Duodenal mucosa (tissue), 2 donors: ENCODE data around the gene PDLIM7.

Experiments
- H3K27ac ChIP-seq: one replicate; pipeline ENCODE4 v1.7.0; 2013; ENCODE audit warnings: low read depth, low read length
- H3K27me3 ChIP-seq, 2 donors: one replicate each; pipeline ENCODE4 v1.7.0; 2013; ENCODE audit warnings: low read length in 2 of 2, control low read depth in 1 of 2; ENCODE audit not compliant: insufficient read depth in 2 of 2, control insufficient read depth in 1 of 2
- H3K36me3 ChIP-seq, 2 donors: one replicate each; pipeline ENCODE4 v1.7.0; 2013; ENCODE audit warnings: low read length in 2 of 2, control low read depth in 1 of 2; ENCODE audit not compliant: insufficient read depth in 2 of 2, control insufficient read depth in 1 of 2
- H3K4me1 ChIP-seq, 2 donors: one replicate each; pipeline ENCODE4 v1.7.0; 2013; ENCODE audit warnings: low read length in 2 of 2, control low read depth in 1 of 2; ENCODE audit not compliant: insufficient read depth in 2 of 2, control insufficient read depth in 1 of 2
- H3K4me3 ChIP-seq, 2 donors: one replicate each; pipeline ENCODE4 v1.7.0; 2013; ENCODE audit warnings: low read length in 2 of 2, low read depth in 1 of 2
- H3K9ac ChIP-seq, 2 donors: one replicate each; pipeline ENCODE4 v1.7.0; 2013; ENCODE audit warnings: low read length in 2 of 2, low read depth in 1 of 2
- H3K9me3 ChIP-seq, 2 donors: one replicate each; pipeline ENCODE4 v1.7.0; 2013; ENCODE audit warnings: low read length in 2 of 2, control low read depth in 1 of 2; ENCODE audit not compliant: control insufficient read depth in 1 of 2

The PDLIM7 gene

DNA sequence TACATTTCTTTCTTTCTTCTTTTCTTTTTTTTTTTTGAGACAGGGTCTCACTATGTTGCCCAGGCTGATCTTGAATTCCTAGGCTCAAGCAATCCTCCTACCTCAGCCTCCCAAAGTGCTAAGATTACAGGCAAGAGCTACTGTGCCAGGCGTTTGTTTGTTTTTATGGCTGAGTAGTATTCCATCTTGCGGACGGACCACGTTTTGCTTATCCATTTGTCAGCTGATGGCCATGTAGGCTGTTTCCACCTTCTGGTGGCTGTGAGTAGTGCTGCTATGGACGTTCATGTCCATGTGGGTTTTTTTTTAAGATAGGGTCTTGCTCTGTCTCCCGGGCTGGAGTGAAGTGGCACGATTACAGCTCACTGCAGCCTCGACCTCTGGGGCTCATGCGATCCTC is 9.8 kb upstream of the PDLIM7 start:
- Histone ChIP-seq H3K4me3 (no peak overlapping the region), H3K27me3 (no peaks in the 10 kb centered on the region), H3K4me1 (peaks cover 0 to 22% of the 10 kb centered on the region in 2 donors), H3K9ac (no peak overlapping the region), H3K36me3 (peaks cover 15 to 21% of the 10 kb centered on the region in 2 donors), H3K9me3 (no peaks in the 10 kb centered on the region), H3K27ac (no peak overlapping the region)

DNA sequence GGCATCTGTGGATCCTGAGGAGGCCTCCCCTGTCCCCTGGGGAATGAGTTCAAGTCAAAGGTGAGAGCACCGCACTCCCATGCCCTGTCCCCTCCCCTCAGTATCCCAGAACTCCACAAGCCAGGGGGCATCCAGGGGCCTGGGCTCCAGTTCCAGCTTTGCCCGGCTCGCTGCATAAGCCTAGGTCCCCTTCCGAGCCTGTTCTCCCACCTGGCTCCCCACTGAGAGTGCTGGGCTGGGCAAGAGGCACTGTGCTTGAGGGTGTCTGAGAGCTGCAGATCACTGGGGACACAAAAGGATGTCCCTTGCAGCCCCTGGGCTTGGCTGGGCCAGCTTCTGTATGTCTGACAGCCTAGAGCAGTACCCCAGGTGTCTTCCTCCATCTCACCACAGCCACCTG is 7.7 kb upstream of the PDLIM7 start:
- Histone ChIP-seq H3K27ac (no peak overlapping the region), H3K9me3 (no peaks in the 10 kb centered on the region), H3K4me1 (peaks cover 0 to 21% of the 10 kb centered on the region in 2 donors), H3K27me3 (no peaks in the 10 kb centered on the region), H3K36me3 (peaks cover 0 to 3% of the 10 kb centered on the region in 2 donors), H3K9ac (no peak overlapping the region), H3K4me3 (no peak overlapping the region)

DNA sequence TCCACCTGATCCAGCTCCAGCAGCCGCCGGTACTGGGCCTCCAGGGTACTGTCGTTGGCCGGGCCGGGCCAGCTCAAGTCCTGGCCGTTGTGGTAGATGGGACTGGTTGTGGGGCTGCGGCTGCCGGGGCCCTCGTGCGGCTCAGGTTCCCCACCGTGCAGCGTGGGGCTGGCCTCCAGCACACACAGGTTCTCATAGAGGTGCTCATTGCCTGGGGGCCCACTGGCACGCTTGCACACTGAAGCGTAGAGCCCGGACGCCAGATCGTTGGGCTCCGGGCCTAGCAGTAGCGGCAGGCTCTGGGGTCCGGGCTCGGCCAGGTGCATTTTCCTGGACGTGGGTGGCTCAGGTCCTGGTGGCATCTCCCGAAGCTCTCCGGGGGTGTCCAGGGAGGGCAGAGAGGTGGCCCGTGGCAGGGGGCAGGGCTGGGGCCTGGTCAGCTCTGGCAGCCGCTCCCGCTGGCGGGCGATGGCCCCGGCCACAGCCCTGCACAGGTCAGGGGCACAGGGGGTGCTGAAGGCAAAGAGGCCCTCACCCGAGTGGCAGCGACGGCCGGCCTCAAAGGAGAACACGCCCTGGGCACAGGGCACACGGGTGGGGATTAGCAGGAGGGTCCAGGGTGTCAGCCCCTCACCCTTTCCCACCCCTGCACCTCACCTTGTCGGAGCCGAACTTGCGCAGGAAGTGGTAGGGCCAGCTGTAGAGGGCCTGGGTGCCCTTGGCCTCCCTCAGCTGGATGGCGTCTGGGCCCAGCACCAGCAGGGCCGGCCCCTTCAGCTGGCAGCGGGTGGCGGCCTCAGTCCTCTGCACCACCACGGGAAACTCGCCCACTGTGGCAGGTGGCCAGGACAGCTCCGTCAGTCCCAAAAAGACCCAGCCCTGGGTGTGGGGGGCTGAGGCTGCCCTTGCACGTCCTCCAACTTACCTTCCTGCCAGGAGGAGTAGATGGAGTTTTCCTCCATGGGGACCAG is 7.0 kb upstream of the PDLIM7 start:
- Histone ChIP-seq H3K4me1 (peaks cover 0 to 14% of the 10 kb centered on the region in 2 donors), H3K9ac (no peak overlapping the region), H3K9me3 (no peaks in the 10 kb centered on the region), H3K36me3 (peaks cover 0 to 3% of the 10 kb centered on the region in 2 donors), H3K27me3 (no peaks in the 10 kb centered on the region), H3K27ac (no peak overlapping the region), H3K4me3 (no peak overlapping the region)

DNA sequence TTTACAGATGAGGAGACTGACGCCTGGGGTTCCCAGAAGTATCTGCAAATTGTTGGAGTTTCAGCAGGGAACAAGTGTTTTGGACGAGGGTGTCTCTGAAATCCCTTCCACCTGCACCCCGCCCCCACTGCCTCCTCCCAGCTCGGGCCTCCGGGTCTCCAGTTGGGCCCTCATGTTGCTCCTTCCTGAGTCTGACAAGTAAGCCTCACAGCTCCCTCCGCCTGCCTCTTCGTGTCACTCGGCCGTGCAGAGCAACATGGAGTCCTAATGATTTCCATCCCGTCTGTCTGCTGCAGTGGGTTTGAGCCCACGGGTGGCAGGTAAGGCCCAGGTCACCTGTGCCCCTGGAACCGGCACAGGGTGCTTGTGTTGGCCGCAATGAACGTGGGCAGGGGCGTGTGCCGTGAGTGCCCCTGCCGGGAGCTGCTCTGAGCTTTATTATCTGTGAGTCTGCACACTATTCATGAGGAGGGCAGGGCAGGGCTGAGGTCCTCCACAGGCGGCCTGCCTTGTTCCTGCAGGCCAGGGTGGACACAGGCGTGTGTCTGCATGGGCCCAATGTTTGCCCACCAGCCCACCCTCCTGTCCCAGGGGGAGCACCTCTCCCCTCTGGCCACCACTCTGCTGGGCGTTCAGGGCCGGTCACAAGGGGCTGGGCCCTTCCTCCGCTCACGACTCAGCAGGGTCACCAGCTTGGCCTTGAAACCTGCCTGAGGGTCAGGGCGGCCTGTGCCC is 6.1 kb upstream of the PDLIM7 start:
- peaks cover 0 to 3% of the 10 kb centered on the region in 2 donors for H3K36me3 ChIP-seq
- no peaks in the 10 kb centered on the region for H3K9me3 ChIP-seq
- no peak overlapping the region for H3K27ac ChIP-seq
- peaks cover 0 to 15% of the 10 kb centered on the region in 2 donors for H3K4me1 ChIP-seq
- peaks cover 3 to 4% of the 10 kb centered on the region in 2 donors for H3K27me3 ChIP-seq
- H3K9ac ChIP-seq, result no peak overlapping the region
- H3K4me3 ChIP-seq, result no peak overlapping the region

DNA sequence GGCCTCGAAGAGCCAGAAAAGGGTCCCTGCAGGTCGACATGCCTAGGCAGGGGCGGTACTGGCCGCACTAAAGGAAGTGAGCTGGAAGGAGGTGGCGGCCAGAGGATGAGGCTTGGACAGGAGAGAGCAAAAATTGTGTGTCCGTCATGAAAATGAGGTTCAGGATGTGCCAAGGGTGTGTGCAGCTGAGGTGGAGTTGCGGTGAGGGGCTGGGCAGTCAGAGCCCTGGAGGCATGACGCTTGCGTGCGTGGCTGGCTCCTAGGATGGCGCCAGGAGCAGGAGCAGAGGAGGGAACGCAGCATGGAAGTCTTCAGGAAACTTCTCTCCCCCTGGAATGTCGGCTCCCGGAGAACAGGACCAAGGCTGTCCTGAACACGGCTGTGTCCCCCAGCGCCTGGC is 5.5 kb upstream of the PDLIM7 start:
- Histone ChIP-seq H3K9me3 (no peaks in the 10 kb centered on the region), H3K4me1 (peaks cover 3 to 21% of the 10 kb centered on the region in 2 donors), H3K36me3 (peaks cover 0 to 3% of the 10 kb centered on the region in 2 donors), H3K9ac (no peak overlapping the region), H3K27me3 (peaks cover 8 to 10% of the 10 kb centered on the region in 2 donors), H3K27ac (no peak overlapping the region), H3K4me3 (no peak overlapping the region)

DNA sequence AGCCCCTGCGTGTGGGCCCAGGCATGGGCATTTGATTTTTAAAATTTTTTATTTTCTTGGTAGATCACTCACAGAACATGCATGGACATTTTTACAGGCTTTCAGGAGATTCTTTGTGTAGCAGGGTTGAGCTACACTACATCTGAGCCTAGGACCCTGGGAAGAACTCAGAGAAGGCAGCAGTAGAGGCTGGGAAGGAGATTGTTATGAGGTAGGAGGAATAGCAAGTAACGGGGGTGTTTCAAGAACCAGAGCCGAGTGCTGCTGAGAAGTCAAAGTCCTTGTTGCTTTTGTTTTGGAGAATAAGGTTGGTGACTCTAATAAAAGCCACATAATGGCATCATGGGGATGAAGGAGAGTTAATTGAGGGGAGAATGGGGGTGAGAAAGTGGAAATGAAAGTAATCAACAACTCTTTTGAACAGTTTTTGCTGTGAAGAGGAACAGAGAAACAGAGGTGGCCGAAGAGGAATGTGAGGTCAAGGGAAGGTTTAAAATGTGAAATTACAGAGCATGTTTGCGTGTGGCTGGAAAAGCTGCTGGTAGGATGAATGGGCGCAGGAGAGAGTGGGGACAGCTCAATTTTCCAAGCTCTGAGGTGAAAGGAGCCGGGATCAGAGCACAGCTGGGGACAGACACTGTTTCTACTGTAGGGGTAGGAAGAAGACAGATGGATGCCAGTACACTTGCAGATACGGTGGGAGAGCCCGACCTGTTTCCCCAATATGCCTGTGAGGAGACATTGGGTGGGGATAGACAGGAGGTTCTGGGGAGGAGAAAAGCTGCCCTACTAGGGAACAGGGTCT is 4.7 kb upstream of the PDLIM7 start:
- Histone ChIP-seq H3K27ac (no peak overlapping the region), H3K4me1 (peaks cover 5 to 23% of the 10 kb centered on the region in 2 donors), H3K27me3 (peaks cover 8 to 10% of the 10 kb centered on the region in 2 donors), H3K9me3 (no peaks in the 10 kb centered on the region), H3K9ac (no peak overlapping the region), H3K4me3 (no peak overlapping the region), H3K36me3 (peaks cover 0 to 3% of the 10 kb centered on the region in 2 donors)

DNA sequence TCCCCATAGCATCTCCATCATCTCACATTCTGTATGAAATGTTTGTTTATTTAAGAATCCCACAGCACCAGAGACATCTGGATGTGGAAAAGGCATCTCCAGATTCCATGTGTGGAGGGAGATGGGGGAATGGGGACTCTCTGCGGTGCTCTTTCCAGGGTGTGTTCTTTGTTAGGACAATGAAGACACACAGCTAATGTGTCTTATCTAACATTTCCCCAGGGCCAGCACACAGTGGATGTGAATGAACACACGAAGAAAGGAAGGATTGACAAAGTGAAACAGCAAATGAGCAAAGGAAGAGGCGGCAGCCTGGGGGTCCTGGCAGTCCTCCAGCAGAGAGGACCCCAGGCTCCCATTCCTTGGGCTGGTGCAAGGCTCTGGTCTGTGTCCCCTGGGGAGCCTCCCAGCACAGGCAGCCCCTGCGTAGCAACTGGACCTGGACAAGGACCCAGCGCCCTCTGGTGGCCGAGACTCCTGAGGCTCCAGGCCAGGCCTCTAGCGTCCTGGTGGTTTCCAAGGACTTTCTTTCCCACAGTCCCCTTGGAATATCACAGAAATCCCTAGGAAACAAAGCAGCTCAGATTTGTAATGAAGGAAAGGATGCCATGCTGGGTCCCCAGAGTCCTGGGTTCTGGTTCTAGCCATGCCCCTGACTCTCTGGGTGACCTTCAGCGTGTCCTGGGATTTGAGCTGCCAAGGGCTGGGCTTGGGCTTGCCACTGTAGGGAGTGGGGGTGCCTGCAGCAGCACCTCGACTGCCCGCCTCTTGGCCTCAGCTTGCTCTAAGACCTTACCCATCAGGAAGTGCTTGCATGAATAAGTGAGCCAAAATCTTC is 3.5 kb upstream of the PDLIM7 start:
- H3K9ac ChIP-seq, result no peak overlapping the region
- no peaks in the 10 kb centered on the region for H3K9me3 ChIP-seq
- no peak overlapping the region for H3K27ac ChIP-seq
- peaks cover 8 to 10% of the 10 kb centered on the region in 2 donors for H3K27me3 ChIP-seq
- no peak overlapping the region for H3K4me3 ChIP-seq
- H3K36me3 ChIP-seq, result peaks cover 0 to 3% of the 10 kb centered on the region in 2 donors
- H3K4me1 ChIP-seq, result peaks cover 5 to 31% of the 10 kb centered on the region in 2 donors

GRCh38 chr5:177499842-177500241 is 2.4 kb upstream of the PDLIM7 start:
- Histone ChIP-seq H3K27ac (no peak overlapping the region), H3K4me3 (no peak overlapping the region), H3K4me1 (peaks cover 11 to 40% of the 10 kb centered on the region in 2 donors), H3K27me3 (peaks cover 8 to 10% of the 10 kb centered on the region in 2 donors), H3K9me3 (no peaks in the 10 kb centered on the region), H3K9ac (no peak overlapping the region), H3K36me3 (peaks cover 0 to 3% of the 10 kb centered on the region in 2 donors)
